ENCODE measurements around the gene TP53TG5.

GRCh38 chr20:45367126-45367525 is 11.0 kb downstream of the TP53TG5 start:
- TF ChIP-seq REST (tag by site-specific recombination; IDR thresholded peaks at IDR 0.05) (no peak), ZBTB49 (tag by site-specific recombination; IDR thresholded peaks at IDR 0.05; ENCODE audit: low read depth) (no peak), ZNF114 (tag by site-specific recombination; IDR thresholded peaks at IDR 0.05) (no peak), ZBTB21 (tag by site-specific recombination; IDR thresholded peaks at IDR 0.05) (no peak), WT1 (tag by site-specific recombination; IDR thresholded peaks at IDR 0.05) (no peak), BCL11A (tag by site-specific recombination; IDR thresholded peaks at IDR 0.05; ENCODE audit: low read depth) (no peak), CTCF (tag by site-specific recombination; IDR thresholded peaks at IDR 0.05) (no peak), HOXA7 (CRISPR knock-in tag; IDR thresholded peaks at IDR 0.05; ENCODE audit: borderline replicate concordance) (no peak)

All from HEK293 (cell line).